KBM-7 (cell line): ENCODE measurements around the gene ADIPOQ.
"Not testable (repeated sequence)": the region's sequence is repeated elsewhere in the genome, so short reads cannot be mapped to it uniquely, and the experiment has no call there.

Source experiments
- DNase-seq: peaks from one replicate; pipeline ENCODE4 v3.0.0-alpha.2; 2015
- in situ Hi-C: fragments of 300-500 bp; cut with MboI; formaldehyde crosslinking; loops from 2 replicates; pipeline ENCODE4 v1.14.3; 2020; ENCODE audit warnings: low sequenced_read_pairs, low pct_unique_long_range_greater_than_20kb, mixed read lengths

The ADIPOQ gene

GRCh38 chr3:186854954-186855353 is 12.4 kb downstream of the ADIPOQ start:
- DNase-seq = no peak
- in situ Hi-C loops = loop anchor here (10.0 kb wide), 1 partner anchor 70 kb away; no protein-coding TSS in a partner anchor

DNA sequence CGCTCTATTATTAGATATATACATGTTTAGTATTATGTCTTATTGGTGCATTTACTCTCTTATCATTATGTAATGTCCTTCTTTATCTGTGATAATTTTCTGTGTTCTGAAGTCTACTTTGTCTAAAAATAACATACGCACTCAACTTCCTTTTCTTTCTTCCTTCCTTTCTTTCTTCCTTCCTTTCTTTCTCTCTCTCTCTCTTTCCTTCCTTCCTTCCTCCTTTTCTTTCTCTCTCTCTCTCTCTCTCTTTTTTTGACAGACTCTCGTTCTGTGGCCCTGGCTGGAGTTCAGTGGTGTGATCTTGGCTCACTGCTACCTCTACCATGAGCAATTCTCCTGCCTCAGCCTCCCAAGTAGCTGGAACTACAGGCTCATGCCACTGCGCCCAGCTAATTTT is 15.2 kb downstream of the ADIPOQ start:
- DNase-seq = no peak
- in situ Hi-C loops = loop anchor here (10.0 kb wide), 1 partner anchor 67 kb away; no protein-coding TSS in a partner anchor

- DNase-seq, in situ Hi-C loops: not testable (repeated sequence)
Measured at GRCh38 chr3:186865215-186865853, 22.8 kb downstream of the ADIPOQ start.

GRCh38 chr3:186866095-186866494 is 23.6 kb downstream of the ADIPOQ start:
- DNase-seq, in situ Hi-C loops: not testable (repeated sequence)

DNA sequence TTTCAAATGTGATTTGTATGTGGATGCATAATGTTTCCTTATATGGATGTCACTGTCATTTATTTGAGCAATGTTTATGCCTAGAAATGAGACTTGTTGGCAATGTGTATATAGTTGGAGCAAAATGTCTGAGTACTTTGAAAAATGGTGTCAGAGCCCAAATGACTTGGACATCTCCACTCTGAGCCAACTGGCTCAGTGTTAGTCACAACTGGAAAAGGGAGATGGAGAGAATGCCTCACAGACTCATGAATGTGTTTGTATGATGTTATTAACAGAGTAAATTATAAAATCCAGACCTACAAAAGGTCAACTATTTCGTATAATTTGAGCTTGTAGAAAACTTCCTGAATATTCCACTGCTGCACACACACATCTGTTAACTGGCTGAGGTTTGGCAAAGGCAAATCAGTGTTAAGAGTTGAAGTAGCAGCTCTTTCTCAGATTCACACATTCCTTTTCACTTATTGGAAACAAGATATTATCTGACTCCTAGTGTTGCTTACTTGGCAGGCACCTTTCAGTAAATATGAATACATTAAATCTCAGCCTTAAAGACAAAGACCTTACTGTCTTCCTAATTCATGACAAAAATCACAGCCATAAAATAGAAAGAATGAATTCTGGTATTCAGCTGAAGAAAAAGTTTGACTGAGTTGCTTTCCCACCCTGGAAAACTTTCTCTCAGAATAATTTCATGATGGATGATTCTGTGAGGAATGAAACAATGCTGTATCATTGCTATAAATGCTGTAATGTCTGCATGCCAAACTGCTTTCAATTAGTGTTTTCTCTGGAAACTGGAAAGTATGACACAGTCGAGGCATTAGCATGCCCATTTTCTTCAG is 27.0 kb downstream of the ADIPOQ start:
- DNase-seq = no peak
- in situ Hi-C loops = no loop called here

DNA sequence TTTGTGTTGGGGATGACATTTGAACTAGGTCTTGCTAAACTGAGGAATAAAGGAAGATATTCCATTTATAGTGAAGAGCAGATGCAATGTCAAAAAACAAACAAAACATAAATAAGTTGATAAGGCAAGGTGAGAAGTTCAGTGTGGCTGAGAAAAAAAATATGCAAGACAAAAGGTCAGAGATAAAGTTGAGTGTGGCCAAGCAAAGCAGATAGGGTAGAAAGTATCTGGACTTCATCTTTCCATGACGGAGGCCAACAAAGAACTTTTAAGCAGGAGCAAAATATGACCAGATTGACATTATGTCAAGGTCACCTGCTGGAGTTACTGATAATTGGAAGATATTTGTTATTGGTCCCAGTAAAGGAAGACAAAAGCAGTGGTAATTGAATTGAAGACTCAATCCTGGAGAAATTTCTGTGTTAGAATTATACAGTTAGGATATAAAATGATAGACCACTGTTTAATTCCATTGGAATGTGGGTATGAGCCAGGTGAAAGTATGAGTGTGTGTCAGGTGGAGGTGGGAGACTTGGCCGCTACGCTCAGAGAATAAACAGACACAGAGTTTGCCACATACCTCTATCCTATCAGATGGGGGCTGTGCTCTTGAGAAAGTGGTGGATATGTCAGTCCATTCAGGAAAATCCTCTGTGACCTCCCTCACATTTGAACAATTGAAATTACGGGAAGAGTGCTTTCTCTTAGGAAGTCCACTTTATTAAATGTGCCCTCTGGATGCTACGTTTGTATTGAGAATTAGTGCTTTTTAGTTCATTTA is 28.1 kb downstream of the ADIPOQ start:
- DNase-seq = no peak
- in situ Hi-C loops = no loop called here

DNA sequence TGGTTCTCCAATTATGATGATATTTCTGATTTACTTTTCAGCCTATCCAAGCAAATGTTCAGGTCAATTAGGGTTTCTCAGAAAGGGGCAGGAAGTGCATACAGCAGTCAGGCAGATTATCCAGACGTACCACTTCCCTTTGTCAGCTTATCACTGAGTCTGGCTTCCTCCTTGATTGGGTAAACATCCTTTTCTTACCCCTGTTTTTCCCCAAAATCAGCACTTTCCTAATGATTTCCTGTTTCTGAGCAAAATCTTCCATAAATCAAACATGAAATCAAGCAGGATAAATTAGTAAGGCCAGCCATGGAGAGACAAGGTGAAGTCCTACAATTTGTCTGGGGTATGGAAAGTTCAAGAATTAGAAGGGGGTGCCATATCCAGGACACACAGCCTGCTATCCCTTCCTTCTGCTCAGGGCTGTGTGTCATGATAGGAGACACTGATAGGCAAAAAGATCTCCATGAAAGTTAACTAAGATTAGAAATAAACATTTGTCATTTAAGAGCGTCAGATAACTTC is 29.0 kb downstream of the ADIPOQ start:
- peak; percentile 90 for DNase-seq
- in situ Hi-C loops = no loop called here

- DNase-seq, in situ Hi-C loops: not testable (repeated sequence)
Measured at GRCh38 chr3:186873796-186874195, 31.3 kb downstream of the ADIPOQ start.

DNA sequence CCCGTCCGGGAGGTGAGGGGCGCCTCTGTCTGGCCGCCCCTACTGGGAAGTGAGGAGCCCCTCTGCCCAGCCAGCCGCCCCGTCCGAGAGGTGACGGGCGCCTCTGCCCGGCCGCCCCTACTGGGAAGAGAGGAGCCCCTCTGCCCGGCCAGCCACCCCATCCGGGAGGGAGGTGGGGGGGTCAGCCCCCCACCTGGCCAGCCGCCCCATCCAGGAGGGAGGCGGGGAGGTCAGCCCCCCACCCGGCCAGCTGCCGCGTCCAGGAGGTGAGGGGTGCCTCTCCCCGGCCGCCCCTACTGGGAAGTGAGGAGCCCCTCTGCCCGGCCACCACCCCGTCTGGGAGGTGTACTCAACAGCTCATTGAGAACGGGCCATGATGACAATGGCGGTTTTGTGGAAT is 31.7 kb downstream of the ADIPOQ start:
- in situ Hi-C loops, DNase-seq: not testable (repeated sequence)

GRCh38 chr3:186874841-186875240 is 32.3 kb downstream of the ADIPOQ start:
- DNase-seq, in situ Hi-C loops: not testable (repeated sequence)

DNA sequence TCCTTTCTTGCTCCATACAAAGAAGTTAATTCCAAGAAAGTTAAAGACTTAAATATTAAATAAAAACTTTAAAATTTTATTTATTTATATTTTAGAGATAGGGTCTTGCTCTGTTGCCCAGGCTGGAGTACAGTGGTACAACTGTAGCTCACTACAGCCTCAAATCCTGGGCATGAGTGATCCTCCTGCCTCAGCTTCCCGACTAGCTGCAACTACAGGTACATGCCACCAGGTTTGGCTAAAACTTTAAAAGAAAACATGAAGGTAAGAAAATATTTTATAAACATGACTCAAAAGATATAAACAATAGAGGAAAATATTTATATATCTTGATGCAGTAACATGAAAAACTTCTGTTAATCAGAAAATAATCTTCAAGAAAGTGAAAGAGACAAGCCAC is 33.2 kb downstream of the ADIPOQ start:
- in situ Hi-C loops = no loop called here
- DNase-seq = no peak

DNA sequence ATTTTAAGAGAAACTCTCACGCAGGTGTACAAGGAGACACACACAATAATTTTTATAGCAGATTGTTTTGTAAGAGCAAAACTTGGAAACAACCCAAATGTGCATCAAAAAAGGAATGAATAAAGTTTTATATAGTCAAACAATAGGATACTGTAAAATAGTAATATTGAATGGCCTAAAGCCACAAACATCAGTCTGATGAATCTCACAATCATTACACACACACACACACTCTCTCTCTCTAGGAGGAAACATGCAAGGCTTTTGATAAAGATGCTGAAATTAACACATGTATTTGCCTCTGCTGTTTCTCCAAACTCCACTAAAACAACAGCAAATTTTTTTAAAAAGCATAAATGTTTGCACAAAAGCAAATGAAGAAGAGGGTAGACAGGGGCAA is 37.3 kb downstream of the ADIPOQ start:
- DNase-seq = no peak
- in situ Hi-C loops = no loop called here

GRCh38 chr3:186880406-186880805 is 37.9 kb downstream of the ADIPOQ start:
- in situ Hi-C loops = no loop called here
- no peak for DNase-seq

GRCh38 chr3:186882150-186882524 is 39.6 kb downstream of the ADIPOQ start:
- DNase-seq = peak; percentile 69
- in situ Hi-C loops = no loop called here

GRCh38 chr3:186882881-186883685 is 40.6 kb downstream of the ADIPOQ start:
- peak; percentile 71 for DNase-seq
- in situ Hi-C loops = no loop called here

DNA sequence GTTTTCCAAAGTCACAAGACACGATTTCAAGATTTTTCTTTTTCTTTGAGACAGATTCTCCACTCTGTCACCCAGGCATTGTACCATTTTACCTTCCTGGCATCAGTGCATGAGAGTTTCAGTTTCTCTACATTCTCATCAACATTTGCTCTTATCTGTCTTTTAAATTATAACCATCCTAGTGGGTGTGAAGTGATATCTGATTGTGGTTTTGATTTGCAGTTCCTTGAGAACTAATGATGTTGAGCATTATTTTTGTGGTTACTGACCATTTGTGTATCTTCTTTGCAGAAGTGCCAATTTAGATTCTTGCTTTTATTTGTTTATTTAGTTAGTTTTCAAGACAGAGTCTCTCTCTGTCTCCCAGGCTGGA is 41.2 kb downstream of the ADIPOQ start:
- DNase-seq = no peak
- in situ Hi-C loops = no loop called here

DNA sequence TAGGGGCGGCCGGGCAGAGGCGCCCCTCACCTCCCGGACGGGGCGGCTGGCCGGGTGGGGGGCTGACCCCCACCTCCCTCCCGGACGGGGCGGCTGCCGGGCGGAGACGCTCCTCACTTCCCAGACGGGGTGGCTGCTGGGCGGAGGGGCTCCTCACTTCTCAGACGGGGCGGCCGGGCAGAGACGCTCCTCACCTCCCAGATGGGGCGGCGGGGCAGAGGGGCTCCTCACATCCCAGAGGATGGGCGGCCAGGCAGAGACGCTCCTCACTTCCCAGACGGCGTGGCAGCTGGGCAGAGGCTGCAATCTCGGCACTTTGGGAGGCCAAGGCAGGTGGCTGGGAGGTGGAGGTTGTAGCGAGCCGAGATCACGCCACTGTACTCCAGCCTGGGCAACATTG is 42.4 kb downstream of the ADIPOQ start:
- DNase-seq, in situ Hi-C loops: not testable (repeated sequence)

DNA sequence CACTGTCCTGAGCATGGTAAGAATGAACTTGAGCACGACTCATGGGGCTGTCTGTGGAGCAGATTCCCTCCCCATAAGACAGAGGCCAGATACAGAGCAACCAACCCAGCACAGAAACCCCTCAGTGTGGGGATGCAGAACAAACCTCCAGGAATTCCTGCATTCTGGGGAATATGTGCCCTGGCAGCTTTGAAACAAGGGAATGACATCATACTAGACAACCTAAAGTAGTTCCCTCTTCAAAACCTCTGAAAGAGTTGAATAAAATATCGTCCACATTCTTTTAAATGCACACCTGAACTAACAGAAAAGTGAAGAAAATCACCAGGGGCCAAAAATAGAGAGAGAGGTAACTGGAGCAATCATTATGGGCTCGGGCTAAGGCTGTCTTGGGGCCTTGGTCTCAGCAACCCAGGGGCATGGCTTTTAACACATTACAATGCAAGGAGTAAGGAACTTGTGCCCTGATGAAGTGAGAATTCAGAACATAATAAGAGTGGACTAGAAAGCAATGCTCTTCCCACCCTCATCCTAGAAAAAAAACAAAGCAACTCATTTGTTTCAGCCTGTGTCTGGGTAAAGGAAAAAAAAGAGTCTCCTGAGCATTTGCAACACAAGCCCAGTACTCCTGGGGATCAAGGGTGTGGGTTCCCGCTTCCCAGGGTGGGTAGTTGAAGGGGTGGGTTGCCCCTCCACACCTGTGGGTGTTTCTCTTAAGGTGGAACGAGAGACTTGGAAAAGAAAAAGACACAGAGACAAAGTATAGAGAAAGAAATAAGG is 43.9 kb downstream of the ADIPOQ start:
- DNase-seq = no peak
- in situ Hi-C loops = no loop called here
